A549 (cell line): ENCODE data around the gene DPP7. TPM values are rescaled to one million over a fixed set of nuclear protein-coding genes. Genes with fewer than 3 reads are reported as not detected.

Experiments used
- ATAC-seq, 2 experiments: fragments of 200-7000 bp in 1 of 2; fragments of >200 bp in 1 of 2; cut with Nextera tagmentation in 1 of 2; cut with Tn5 transposase in 1 of 2; 3 replicates each; pipeline versions ENCODE4 v1.8.0 to v1.9.1; 2018 to 2020; ENCODE audit warnings: mild to moderate bottlenecking in 1 of 2, moderate library complexity in 1 of 2
- CTCF ChIA-PET: fragments of 300-600 bp; sonication (Branson Sonifier 250); formaldehyde crosslinking; extraction: SDS; loops from one replicate; lab custom pipeline; 2021; ENCODE audit warnings: antibody characterized with exemption, inconsistent platforms; lab: Yijun Ruan, JAX
- POLR2A ChIA-PET: fragments of 350-600 bp; formaldehyde crosslinking; extraction: SDS; loops from one replicate; lab custom pipeline; 2021; ENCODE audit warnings: antibody characterized with exemption, inconsistent platforms; lab: Yijun Ruan, JAX
- DNase-seq, 2 experiments: peaks; one replicate each; pipeline versions ENCODE4 v3.0.0 to v3.0.0-alpha.2; 2011 to 2016; ENCODE audit warnings: low read depth in 1 of 2, low spot score in 1 of 2
- FAIRE-seq: peaks from 2 replicates; lab custom pipeline; 2011; peaks lifted over from hg19 to GRCh38; lab: Jason Lieb, UNC
- H3K27ac ChIP-seq, 2 experiments: fragments of >200 bp; sonication (Bioruptor Twin); formaldehyde crosslinking; 3 replicates each; pipeline ENCODE4 v1.5.1; 2016 to 2017
- H3K4me1 ChIP-seq: fragments of >200 bp; sonication (Bioruptor Twin); formaldehyde crosslinking; 3 replicates; pipeline ENCODE4 v1.6.1; 2016
- H3K4me2 ChIP-seq: fragments of >200 bp; sonication (Bioruptor Twin); formaldehyde crosslinking; 3 replicates; pipeline ENCODE4 v1.6.1; 2016
- H3K4me3 ChIP-seq: fragments of >200 bp; sonication (Bioruptor Twin); formaldehyde crosslinking; 3 replicates; pipeline ENCODE4 v1.5.1; 2016
- H3K9me3 ChIP-seq: fragments of >200 bp; sonication (Bioruptor Twin); formaldehyde crosslinking; 3 replicates; pipeline ENCODE4 v1.6.1; 2016
- BHLHE40 ChIP-seq: IDR thresholded peaks from 2 replicates; pipeline ENCODE4 v1.6.1; 2012; ENCODE audit warnings: low read depth, low read length, inconsistent platforms
- CBX2 ChIP-seq: fragments of 200-600 bp; sonication (generic); IDR thresholded peaks from 2 replicates; pipeline ENCODE4 v1.6.1; 2016; ENCODE audit warnings: low read depth, mild to moderate bottlenecking, borderline replicate concordance
- CBX8 ChIP-seq: fragments of 200-600 bp; sonication (generic); IDR thresholded peaks from 2 replicates; pipeline ENCODE4 v1.6.1; 2016
- CEBPB ChIP-seq, 2 experiments: fragments of >200 bp in 1 of 2; sonication (Bioruptor Twin) in 1 of 2; formaldehyde crosslinking in 1 of 2; IDR thresholded peaks; 2 replicates each; pipeline ENCODE4 v1.6.1; 2012 to 2016
- CHD4 ChIP-seq: fragments of 200-600 bp; sonication (generic); IDR thresholded peaks from 2 replicates; pipeline ENCODE4 v1.6.1; 2016; ENCODE audit warnings: antibody characterized with exemption, mild to moderate bottlenecking, borderline replicate concordance
- E2F6 ChIP-seq: IDR thresholded peaks from 2 replicates; pipeline ENCODE4 v1.6.1; 2012; ENCODE audit warnings: low read depth, borderline replicate concordance
- EHMT2 ChIP-seq: fragments of 200-600 bp; sonication (generic); IDR thresholded peaks from 2 replicates; pipeline ENCODE4 v1.6.1; 2016; ENCODE audit warnings: antibody characterized with exemption, low read depth, mild to moderate bottlenecking, moderate library complexity
- ESRRA ChIP-seq: fragments of 150-350 bp; IDR thresholded peaks from 2 replicates; pipeline ENCODE4 v1.6.1; 2014; ENCODE audit warnings: mild to moderate bottlenecking, low read length, borderline replicate concordance
- FOSL2 ChIP-seq, 2 experiments: fragments of 450-650 bp in 1 of 2; fragments of >200 bp in 1 of 2; sonication (Bioruptor Twin) in 1 of 2; formaldehyde crosslinking; IDR thresholded peaks; 2 replicates each; pipeline versions ENCODE4 v1.5.0 to v1.6.1; 2016 to 2020; ENCODE audit warnings: mild to moderate bottlenecking in 1 of 2, moderate library complexity in 1 of 2
- FOXS1 ChIP-seq: fragments of 250-450 bp; sonication (Bioruptor Pico); IDR thresholded peaks from 2 replicates; pipeline ENCODE4 v1.5.0; 2020; ENCODE audit warnings: mild to moderate bottlenecking, moderate library complexity
- HMGXB4 ChIP-seq: fragments of 250-450 bp; sonication (Bioruptor Pico); IDR thresholded peaks from 2 replicates; pipeline ENCODE4 v1.5.0; 2021; ENCODE audit warnings: mild to moderate bottlenecking, moderate library complexity, borderline replicate concordance
- HOXB13 ChIP-seq: fragments of 250-450 bp; sonication (Bioruptor Pico); IDR thresholded peaks from 2 replicates; pipeline ENCODE4 v1.5.0; 2020; ENCODE audit warnings: low read depth, mild to moderate bottlenecking, moderate library complexity
- HOXB5 ChIP-seq: fragments of 250-450 bp; sonication (Bioruptor Pico); IDR thresholded peaks from 2 replicates; pipeline ENCODE4 v1.5.0; 2020; ENCODE audit warnings: mild to moderate bottlenecking, moderate library complexity
- JUN ChIP-seq, 2 experiments: fragments of >200 bp; sonication (Bioruptor Twin); formaldehyde crosslinking; IDR thresholded peaks; 2 replicates in 1 of 2; 3 replicates in 1 of 2; pipeline ENCODE4 v1.6.1; 2016 to 2017
- JUNB ChIP-seq: fragments of >200 bp; sonication (Bioruptor Twin); formaldehyde crosslinking; IDR thresholded peaks from 2 replicates; pipeline ENCODE4 v1.6.1; 2016
- MAFK ChIP-seq: fragments of 450-650 bp; IDR thresholded peaks from 2 replicates; pipeline ENCODE4 v1.6.1; 2014; ENCODE audit not compliant: partially characterized antibody
- MAX ChIP-seq: IDR thresholded peaks from 2 replicates; pipeline ENCODE4 v1.6.1; 2012
- PHF8 ChIP-seq: fragments of 200-600 bp; sonication (generic); IDR thresholded peaks from 2 replicates; pipeline ENCODE4 v1.6.1; 2016; ENCODE audit warnings: low read depth, mild to moderate bottlenecking, antibody characterized with exemption, moderate library complexity, borderline replicate concordance
- POLR2A ChIP-seq: IDR thresholded peaks from 2 replicates; pipeline ENCODE4 v1.6.1; 2012; ENCODE audit warnings: mild to moderate bottlenecking, low read length
- RAD21 ChIP-seq, 2 experiments: fragments of >200 bp in 1 of 2; sonication (Bioruptor Twin) in 1 of 2; formaldehyde crosslinking in 1 of 2; IDR thresholded peaks in 1 of 2; conservative IDR thresholded peaks in 1 of 2; 2 replicates in 1 of 2; 3 replicates in 1 of 2; pipeline ENCODE4 v1.6.1; 2012 to 2018; ENCODE audit warnings: inconsistent platforms in 1 of 2
- RARB ChIP-seq: fragments of 250-450 bp; sonication (Bioruptor Pico); IDR thresholded peaks from 2 replicates; pipeline ENCODE4 v1.8.0; 2021; ENCODE audit warnings: mild to moderate bottlenecking, moderate library complexity
- REST ChIP-seq: fragments of 200-600 bp; sonication (generic); IDR thresholded peaks from 2 replicates; pipeline ENCODE4 v1.6.1; 2016; ENCODE audit warnings: antibody characterized with exemption, mild to moderate bottlenecking, moderate library complexity
- RFX5 ChIP-seq: fragments of 450-650 bp; IDR thresholded peaks from 2 replicates; pipeline ENCODE4 v1.7.1; 2014; ENCODE audit warnings: antibody characterized with exemption, mild to moderate bottlenecking, moderate library complexity
- RNF2 ChIP-seq: fragments of 200-600 bp; sonication (generic); IDR thresholded peaks from 2 replicates; pipeline ENCODE4 v1.6.1; 2016; ENCODE audit warnings: low read depth, mild to moderate bottlenecking, antibody characterized with exemption, moderate library complexity, borderline replicate concordance
- SMC3 ChIP-seq: fragments of >200 bp; sonication (Bioruptor Twin); formaldehyde crosslinking; IDR thresholded peaks from 3 replicates; pipeline ENCODE4 v1.6.1; 2018; ENCODE audit warnings: inconsistent platforms
- TFCP2L1 ChIP-seq: fragments of 250-450 bp; sonication (Bioruptor Pico); IDR thresholded peaks from 2 replicates; pipeline ENCODE4 v1.5.0; 2021; ENCODE audit warnings: mild to moderate bottlenecking
- USF2 ChIP-seq: fragments of 450-650 bp; IDR thresholded peaks from 2 replicates; pipeline ENCODE4 v1.6.1; 2014; ENCODE audit warnings: antibody characterized with exemption
- ZFP36 ChIP-seq: fragments of 450-650 bp; IDR thresholded peaks from 2 replicates; pipeline ENCODE4 v1.6.1; 2014; ENCODE audit warnings: borderline replicate concordance; ENCODE audit not compliant: partially characterized antibody
- ZNF302 ChIP-seq: fragments of 250-450 bp; sonication (Bioruptor Pico); IDR thresholded peaks from 2 replicates; pipeline ENCODE4 v1.9.0; 2021; ENCODE audit warnings: inconsistent platforms, mild to moderate bottlenecking, moderate library complexity
- ZSCAN20 ChIP-seq: fragments of 250-450 bp; sonication (Bioruptor Pico); IDR thresholded peaks from 2 replicates; pipeline ENCODE4 v1.8.0; 2022; ENCODE audit warnings: mild to moderate bottlenecking, moderate library complexity
- WGBS: methylation state at CpG from one replicate; pipeline ENCODE4 v1.1.6; 2017; ENCODE audit errors: missing lambda C conversion rate; 5-methylcytosine and 5-hydroxymethylcytosine counted together
- polyA minus RNA-seq: library from RNA; depleted of rRNA, polyadenylated mRNA; stranded (reverse); fragments of >200 nt; gene quantifications from 2 replicates; pipeline ENCODE4 v1.2.3, GENCODE V29; 2011; rRNA and poly(A)+ RNA removed
- polyA plus RNA-seq, 4 experiments: library from polyadenylated mRNA; depleted of rRNA in 3 of 4; stranded (reverse); fragments of >200 nt; fragmentation: RNase III in 1 of 4; extraction: RNeasy Plus Mini Kit Qiagen cat#74134 plus additional on column Dnase treatment in 1 of 4; gene quantifications; 2 replicates in 3 of 4; 3 replicates in 1 of 4; pipeline ENCODE4 v1.2.3, GENCODE V29; 2011 to 2017
- TF ChIP-seq, protein P1 (sequence below): IDR thresholded peaks from 2 replicates; pipeline ENCODE4 v1.6.1; 2012

DPP7 gene
- polyA plus RNA-seq (2011; rRNA removed): 27.6 and 36.0 TPM in 2 replicates
- 85.0 and 109 TPM in 2 replicates for polyA plus RNA-seq (2012; cell fraction: cytosol; rRNA removed)
- 741 and 980 TPM in 2 replicates for polyA plus RNA-seq (2012; cell fraction: nucleus; rRNA removed)
- 61.3 to 71.8 TPM (median 68.5 TPM) in 3 replicates for polyA plus RNA-seq (2017; fragmentation: RNase III; extraction: RNeasy Plus Mini Kit Qiagen cat#74134 plus additional on column Dnase treatment)
- 25.4 and 26.2 TPM in 2 replicates for polyA minus RNA-seq

- Histone ChIP-seq H3K27ac (peak within 1 kb of the TSS; percentile 96 to 97), H3K9me3 (no peaks in the 10 kb centered on the region), H3K4me1 (peaks cover 6% of the 10 kb centered on the region; the same call in 2 of the 3 replicates), H3K4me3 (peak within 1 kb of the TSS; percentile 69), H3K4me2 (peak within 1 kb of the TSS; percentile 100)
- POLR2A ChIA-PET: interaction anchor here (0.8 to 1.4 kb wide), 4 partner anchors 15 to 126 kb away, joined by 3 to 7 read pairs (median 4); partner anchors contain the start of genes MAN1B1 and TUBB4B
- CTCF ChIA-PET: interaction anchor here (0.7 to 10.8 kb wide), 11 partner anchors 26 to 152 kb away, joined by 3 to 113 read pairs (median 3); partner anchors contain the start of genes CYSRT1, LRRC26, RNF208 and RNF224
- peak; percentile 59 to 76 for DNase-seq
- ATAC-seq: peak; percentile 78 to 79
- 12% methylated on average over 5 of the region's 70 CpGs for WGBS
- FAIRE-seq: no peak
- TF ChIP-seq ESRRA (no peak), CBX2 (no peak), RAD21 (conservative IDR thresholded peaks at IDR 0.05 in 1 of 2, IDR thresholded peaks at IDR 0.05 in 1 of 2) (no peak), E2F6 (peak; percentile 91), BHLHE40 (no peak), POLR2A (peak; percentile 65), ZSCAN20 (no peak), SMC3 (no peak), CHD4 (no peak), FOSL2 (IDR thresholded peaks at IDR 0.05) (no peak), FOSL2 (CRISPR knock-in tag; IDR thresholded peaks at IDR 0.05) (no peak), FOXS1 (CRISPR knock-in tag) (no peak), HMGXB4 (CRISPR knock-in tag) (no peak), CBX8 (no peak), REST (no peak), RFX5 (no peak), RNF2 (no peak), HOXB5 (CRISPR knock-in tag) (0 out of 2 replicates have a peak, but pooled peaks have one; percentile 46), MAFK (no peak), ZNF302 (CRISPR knock-in tag) (no peak), PHF8 (no peak), EHMT2 (no peak), HOXB13 (CRISPR knock-in tag) (peak; percentile 62; the same call in 1 of the 2 replicates), MAX (peak; percentile 89), CEBPB (IDR thresholded peaks at IDR 0.05) (no peak), JUNB (no peak), RARB (CRISPR knock-in tag) (no peak), JUN (IDR thresholded peaks at IDR 0.05) (peak; percentile 55 to 79; a peak in 3 of 5 replicates), ZFP36 (no peak), USF2 (peak; percentile 75), TFCP2L1 (CRISPR knock-in tag) (no peak)
- TF ChIP-seq, protein P1, sequence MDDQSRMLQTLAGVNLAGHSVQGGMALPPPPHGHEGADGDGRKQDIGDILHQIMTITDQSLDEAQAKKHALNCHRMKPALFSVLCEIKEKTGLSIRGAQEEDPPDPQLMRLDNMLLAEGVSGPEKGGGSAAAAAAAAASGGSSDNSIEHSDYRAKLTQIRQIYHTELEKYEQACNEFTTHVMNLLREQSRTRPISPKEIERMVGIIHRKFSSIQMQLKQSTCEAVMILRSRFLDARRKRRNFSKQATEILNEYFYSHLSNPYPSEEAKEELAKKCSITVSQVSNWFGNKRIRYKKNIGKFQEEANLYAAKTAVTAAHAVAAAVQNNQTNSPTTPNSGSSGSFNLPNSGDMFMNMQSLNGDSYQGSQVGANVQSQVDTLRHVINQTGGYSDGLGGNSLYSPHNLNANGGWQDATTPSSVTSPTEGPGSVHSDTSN: peak; percentile 14; the same call in 1 of the 2 replicates
Observed at GRCh38 chr9:137114613-137115393, at the start of gene DPP7. Gene DPP7, minus strand, starts transcription at chr9:137114733. Its CDS starts 20 bp downstream, at chr9:137114713.
